Gastroesophageal sphincter (tissue), 3 donors: Measurements from ENCODE around the gene EBI3.

ENCODE experiments used
- EP300 ChIP-seq: sonication (generic); formaldehyde crosslinking; IDR thresholded peaks from one replicate; pipeline ENCODE4 v1.6.1; 2017; ENCODE audit warnings: antibody characterized with exemption, mild to moderate bottlenecking
- POLR2A ChIP-seq, 2 donors: fragments of 450-650 bp; IDR thresholded peaks; one replicate each; pipeline ENCODE4 v1.6.1; 2017; ENCODE audit warnings: antibody characterized with exemption in 2 of 2, mild to moderate bottlenecking in 2 of 2, moderate library complexity in 1 of 2
- POLR2AphosphoS5 ChIP-seq: sonication (generic); formaldehyde crosslinking; IDR thresholded peaks from one replicate; pipeline ENCODE4 v1.6.1; 2017; ENCODE audit warnings: antibody characterized with exemption
- TF ChIP-seq, protein P1 (sequence below), 4 experiments: fragments of 200-600 bp in 2 of 4; fragments of 450-650 bp in 2 of 4; sonication (generic) in 1 of 4; IDR thresholded peaks; one replicate each; pipeline ENCODE4 v1.5.1; 2017 to 2019; ENCODE audit warnings: antibody characterized with exemption in 4 of 4, mild to moderate bottlenecking in 2 of 4, moderate library complexity in 2 of 4

DNA sequence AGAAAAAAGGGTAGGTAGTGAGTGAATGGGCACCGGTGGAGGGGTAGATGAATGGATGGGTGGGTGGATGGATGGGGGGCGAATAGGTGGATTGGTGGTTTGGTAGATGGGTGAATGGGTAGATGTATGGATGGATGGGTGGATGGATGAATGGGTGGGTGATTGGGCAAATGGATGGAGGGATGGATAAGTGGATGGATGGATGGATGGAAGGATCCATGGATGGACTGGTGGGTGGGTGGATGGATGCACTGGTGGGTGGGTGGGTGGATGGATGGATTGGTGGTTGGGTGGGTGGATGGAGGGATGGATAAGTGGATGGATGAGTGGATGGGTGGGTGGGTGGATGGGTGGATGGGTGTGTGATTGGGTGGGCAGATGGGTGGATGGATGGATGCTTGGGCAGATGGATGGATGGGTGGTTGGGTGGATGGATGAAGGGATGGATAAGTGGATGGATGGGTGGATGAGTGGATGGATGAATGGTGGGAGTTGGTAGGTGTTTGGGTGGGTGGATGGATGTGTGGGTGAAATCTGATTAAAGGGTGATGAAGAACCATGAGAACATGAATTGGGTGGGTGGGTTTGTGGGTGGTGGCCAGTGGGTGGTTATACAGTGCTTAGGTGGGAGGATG is 44.5 kb upstream of the EBI3 start:
- TF ChIP-seq, protein P1, sequence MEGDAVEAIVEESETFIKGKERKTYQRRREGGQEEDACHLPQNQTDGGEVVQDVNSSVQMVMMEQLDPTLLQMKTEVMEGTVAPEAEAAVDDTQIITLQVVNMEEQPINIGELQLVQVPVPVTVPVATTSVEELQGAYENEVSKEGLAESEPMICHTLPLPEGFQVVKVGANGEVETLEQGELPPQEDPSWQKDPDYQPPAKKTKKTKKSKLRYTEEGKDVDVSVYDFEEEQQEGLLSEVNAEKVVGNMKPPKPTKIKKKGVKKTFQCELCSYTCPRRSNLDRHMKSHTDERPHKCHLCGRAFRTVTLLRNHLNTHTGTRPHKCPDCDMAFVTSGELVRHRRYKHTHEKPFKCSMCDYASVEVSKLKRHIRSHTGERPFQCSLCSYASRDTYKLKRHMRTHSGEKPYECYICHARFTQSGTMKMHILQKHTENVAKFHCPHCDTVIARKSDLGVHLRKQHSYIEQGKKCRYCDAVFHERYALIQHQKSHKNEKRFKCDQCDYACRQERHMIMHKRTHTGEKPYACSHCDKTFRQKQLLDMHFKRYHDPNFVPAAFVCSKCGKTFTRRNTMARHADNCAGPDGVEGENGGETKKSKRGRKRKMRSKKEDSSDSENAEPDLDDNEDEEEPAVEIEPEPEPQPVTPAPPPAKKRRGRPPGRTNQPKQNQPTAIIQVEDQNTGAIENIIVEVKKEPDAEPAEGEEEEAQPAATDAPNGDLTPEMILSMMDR (IDR thresholded peaks at IDR 0.05) = no peak
- no peak for TF ChIP-seq EP300
- no peak for TF ChIP-seq POLR2A (IDR thresholded peaks at IDR 0.05)
- TF ChIP-seq POLR2AphosphoS5 = no peak
